ENCODE results near the gene MAGI1.

DNA sequence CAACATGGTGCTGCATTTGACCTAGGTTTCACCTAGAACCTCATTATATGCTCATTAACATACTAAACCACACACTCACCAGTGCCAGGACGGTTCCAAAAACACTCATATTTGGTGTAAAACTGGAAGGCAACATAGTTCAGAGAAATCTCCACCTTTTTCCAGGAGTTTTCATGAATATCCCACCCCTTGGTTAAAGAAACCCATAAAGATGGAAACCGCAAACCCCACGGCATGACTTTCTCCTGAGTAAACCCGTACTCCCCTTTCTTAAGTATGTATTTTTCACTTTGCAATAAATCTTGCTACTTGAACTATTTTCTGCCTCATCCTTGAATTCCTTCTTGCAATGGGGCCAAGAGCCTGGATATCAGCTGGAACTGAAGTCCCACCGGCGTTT lies 379.3 kb downstream of the MAGI1 start:
- no peak for TF ChIP-seq GATA2 (IDR thresholded peaks at IDR 0.05; ENCODE audit: low read depth, low read length)
- TF ChIP-seq GATA3 (IDR thresholded peaks at IDR 0.05; ENCODE audit: low read depth, low read length): no peak

Data from SH-SY5Y (cell line).